Stimulated activated CD4-positive, alpha-beta T cell treated with anti-CD3 and anti-CD28 coated beads, Interleukin-15, amount 100 ng/mL, for 24 hours (primary cell): ENCODE results near the gene TRNP1.

Experiments used
- DNase-seq: peaks from one replicate; pipeline ENCODE4 v3.0.0-alpha.2; 2020

Gene TRNP1

DNA sequence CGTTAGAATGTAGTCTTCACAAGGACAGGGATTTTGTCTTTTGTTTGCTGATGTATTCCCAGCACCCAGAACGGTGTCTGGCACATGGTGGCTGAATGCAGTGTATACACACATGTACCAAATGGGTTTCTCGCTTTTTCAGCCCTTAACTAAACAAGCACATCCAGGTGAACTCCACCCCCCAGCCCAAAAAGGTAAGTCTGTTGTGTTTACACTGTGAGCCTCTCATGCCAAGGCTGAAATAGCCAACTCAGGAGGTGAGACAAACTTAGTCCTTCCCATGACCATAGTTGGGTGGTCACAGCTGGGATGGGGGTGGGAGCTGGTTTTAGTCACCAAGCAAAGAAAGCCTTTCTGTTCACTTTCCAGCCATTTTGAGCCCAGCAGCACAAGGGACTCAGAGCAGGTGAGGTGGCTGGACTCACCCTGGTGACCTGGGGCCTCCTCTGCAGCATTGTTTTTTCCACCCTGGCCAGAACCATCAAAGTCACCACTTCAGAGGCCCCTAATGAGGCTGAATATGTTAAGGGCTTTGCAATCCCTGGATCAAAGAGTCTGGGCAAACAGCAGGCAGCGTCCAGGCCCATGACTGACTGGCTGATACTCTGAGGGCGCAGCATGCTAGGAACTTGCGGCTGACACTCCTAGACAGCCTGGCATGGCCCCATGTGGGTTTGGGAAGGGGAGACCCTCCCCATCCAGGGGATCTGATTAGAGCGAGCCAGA lies 10.4 kb downstream of the TRNP1 start:
- no peak for DNase-seq

DNA sequence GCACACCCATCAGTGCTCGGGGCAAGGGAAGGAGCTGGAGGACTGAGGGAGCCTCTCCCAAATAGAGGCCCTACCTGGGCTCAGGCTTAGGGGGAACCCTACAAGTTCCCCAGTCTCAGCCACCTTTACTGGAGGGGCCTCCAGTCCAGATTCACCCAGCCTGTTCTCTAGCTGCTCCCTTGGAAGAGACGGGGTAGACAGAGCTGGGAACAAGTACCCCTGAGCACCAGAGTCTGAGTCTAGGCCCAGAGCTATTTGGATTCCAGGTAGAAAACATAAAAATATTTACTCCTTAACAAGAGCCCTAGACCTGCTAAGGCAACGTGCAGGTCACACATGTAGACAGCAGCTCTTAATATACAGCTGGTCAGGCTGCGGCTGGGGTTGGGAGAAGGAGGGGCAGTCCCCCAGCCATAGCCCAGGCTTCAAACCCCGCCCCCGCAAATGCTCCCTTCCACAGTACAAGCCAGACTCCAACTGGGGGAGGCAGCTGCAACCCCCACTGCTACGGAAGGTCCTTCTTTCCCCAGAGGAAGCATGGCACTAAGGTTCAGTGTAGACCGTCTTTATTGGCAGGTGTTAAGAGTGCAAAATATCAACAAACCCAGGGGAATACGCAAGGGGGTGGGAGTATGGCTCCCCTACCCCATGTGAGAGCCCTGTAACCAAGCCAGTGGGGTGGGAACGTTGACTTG lies 11.1 kb downstream of the TRNP1 start:
- no peak for DNase-seq

DNA sequence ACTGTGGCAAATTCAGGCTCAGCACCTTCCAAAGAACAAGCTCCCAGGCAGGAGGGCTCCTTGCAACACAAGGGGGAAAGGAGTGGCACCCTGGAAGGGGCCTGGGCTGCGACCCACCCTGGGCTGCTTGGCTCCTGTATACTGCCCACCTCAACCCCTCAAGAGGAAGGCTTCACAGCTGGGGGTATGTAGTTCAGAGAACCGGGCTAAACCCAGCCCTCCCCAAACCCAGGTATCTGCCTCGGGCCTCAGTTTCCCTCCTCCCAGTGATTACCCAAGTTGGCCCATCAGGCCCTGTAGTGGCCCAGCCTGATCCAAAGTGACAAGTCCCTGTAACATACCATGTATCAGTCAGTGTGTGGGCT lies 11.7 kb downstream of the TRNP1 start:
- DNase-seq, result no peak

DNA sequence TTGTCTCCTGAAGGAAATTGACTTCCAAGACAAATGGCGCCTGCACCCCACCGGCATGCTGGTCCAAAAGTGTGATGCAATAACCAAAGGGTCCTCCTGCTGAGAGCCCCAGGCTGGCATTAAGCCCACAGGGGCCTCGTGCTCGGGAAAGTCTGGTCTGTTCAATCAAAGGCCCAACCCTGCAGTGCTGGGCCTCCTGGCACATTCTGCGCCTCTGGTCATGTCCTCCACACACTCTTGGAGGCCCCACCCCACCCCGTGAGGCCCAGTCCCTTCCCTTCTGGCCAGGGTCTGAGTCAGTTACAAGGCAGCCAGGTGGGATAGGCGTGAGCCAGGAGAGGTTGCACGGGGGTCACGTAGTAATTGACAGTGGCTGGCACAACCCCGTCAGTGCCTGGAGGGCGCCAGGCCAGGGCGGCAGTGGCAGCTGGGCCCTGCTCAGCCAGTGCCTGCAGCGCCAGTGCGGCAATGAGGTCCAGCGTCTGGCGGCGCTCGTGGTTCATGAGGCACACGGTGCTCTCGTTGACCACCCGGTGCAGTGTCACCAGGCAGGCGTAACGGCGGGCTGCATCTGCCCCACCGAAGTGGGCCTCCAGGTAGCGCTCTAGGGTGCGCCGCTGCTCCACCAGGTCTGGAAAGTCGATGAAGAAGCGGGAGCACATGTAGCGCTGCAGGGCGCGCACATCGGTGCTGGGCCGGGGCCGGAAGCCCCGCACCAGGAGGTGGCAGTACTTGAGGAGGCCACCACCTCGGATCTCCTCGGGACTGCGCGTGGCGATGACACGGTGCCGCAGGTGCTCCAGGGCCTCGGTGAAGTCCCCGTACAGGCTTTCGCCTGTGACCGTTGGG lies 12.4 kb downstream of the TRNP1 start:
- no peak for DNase-seq

DNA sequence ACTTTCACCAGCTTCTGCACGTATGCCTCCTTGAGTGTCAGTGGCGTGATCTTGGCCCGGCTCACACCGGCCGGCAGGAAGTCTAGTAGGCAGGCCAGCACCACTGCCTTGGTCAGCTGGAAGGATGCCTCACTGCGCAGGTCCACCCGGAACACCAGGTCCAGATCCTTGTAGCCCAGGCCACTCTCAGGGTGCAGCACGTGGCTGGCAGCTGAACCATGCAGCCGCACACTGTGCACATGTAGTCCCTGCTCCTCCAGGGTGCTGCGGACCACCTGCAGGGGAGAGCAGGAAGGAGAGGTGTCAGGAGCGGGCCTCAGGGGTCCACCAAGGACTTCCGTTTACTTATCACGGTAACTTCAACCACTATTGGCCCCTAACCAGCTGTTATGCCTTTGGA lies 13.2 kb downstream of the TRNP1 start:
- no peak for DNase-seq

DNA sequence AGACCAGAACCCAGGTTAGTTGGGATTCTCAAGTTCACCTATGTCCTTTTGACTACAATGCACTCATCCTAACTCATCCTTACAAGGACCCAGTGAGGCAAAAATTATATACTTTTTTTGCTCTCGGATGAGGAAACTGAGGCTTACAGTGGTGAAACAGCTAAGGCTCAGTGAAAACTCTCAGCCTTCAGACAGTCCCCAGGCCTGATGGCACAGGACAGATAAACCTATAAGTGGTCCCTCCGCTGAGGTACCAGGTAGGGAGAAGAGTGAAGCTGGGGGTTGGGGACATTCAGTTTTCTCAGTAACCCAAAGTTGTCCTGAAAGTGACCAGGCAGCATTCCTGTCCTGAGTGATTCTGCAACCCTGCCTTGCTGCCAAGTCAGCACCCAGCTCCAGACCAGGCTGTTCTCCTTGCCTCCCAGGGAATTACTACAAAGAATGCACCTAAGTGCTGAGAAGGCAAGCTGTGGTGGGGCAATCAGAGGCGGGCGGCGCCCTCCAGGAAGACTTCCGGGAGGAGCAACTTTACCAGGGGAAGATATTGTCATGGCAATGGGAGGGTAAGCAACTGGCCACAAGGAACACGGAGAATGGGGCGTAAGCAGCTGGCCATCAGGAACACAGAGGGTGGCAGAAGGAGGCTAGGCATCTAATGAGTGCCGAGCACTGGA lies 14.6 kb downstream of the TRNP1 start:
- no peak for DNase-seq

DNA sequence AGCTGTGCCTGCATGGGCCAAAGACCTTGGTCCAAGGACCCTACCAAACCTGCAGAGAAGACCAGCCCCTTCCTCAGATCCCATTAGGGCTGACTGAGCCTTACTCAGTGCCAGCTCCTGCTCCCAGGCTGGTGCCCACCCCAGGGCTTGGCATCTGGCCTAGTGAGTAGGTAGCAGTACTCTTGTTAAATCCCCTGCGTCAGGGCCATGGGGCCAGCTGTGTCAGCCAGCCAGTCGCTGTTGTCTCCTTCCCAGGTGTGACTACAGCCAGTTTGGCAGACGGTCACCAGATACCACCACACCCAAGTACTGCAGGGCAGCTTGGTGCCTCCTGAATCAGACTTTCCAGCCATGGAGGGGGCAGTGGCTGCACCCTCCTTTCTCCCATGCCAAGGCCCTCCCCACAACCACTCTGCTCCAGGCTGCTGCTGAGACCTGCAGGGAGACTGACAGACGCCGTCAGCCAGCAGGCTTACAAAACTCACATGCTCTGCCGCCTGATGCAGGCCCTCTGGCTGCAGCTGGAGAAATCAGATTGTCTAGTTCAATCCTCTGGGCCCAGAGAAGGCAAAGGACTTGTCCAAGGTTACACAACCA lies 16.2 kb downstream of the TRNP1 start:
- DNase-seq, result no peak

DNA sequence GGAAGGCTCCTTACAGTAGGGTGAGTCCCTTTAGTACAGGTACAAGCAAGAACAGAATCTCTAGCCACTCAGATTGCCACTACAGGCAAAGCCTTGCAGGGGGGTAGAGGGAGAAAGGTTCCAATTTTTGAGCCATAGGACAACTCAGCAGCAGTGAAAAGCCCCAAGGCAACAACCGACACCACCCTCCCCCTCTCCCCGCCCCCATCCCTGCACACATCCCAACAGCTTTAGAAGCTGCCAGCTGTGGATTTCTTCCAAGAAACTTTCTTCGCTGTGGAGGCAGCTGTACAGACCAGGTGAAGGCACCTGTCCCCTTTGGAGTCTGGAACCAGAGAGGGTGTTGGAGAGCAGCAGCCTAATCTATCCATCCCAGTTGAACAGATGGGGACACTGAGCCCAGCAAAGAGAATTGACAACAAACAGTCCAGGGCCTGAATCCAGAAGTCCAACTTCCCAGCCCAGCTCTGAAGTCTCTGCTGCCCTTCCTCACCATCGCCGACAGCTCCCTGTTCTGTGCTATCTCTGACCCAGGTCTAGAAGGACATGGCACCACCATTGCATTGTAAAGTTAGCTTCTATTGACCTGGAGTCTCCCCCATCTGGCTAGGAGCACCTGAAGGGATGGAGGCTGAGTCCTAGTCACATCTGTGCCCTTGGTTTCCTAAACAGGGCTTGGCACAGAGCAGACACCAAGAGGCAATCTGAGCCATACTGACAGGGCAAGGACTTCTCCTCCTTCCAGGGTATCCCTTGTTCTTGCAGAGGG lies 16.9 kb downstream of the TRNP1 start:
- DNase-seq, result no peak

DNA sequence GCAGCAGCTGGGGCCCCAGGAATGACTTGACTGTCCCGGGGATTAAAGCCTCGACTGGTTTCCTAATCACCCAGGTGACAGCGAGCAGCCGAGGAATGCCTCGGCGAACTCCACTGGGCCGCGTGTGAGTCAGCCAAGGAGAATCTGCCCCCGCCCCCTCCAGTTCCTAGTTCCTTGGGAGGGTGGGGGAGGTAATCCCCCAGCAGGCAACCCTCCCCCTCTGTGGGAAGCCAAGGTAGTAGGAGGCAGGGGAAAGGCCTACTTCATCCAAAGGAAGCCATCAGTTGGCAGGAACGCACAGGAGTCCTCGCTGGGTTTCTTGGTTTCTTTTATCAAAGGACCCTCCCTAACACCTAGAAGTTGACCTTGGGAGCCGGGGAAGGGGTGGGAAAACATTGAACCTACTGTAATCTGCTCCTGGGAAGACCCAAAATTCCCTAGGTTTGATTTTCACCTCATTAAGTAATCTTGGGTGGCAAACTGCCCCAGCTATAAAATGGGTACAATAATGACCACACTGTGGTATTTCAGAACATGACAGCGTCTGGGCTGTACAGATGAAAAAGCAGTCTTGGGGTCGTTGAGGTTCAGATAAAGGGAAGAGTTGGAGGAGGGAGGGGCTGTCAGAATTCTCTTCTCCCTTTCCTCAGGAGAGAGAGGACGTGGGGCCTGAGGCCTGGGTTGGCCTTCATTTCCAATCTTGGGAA lies 17.7 kb downstream of the TRNP1 start:
- no peak for DNase-seq

DNA sequence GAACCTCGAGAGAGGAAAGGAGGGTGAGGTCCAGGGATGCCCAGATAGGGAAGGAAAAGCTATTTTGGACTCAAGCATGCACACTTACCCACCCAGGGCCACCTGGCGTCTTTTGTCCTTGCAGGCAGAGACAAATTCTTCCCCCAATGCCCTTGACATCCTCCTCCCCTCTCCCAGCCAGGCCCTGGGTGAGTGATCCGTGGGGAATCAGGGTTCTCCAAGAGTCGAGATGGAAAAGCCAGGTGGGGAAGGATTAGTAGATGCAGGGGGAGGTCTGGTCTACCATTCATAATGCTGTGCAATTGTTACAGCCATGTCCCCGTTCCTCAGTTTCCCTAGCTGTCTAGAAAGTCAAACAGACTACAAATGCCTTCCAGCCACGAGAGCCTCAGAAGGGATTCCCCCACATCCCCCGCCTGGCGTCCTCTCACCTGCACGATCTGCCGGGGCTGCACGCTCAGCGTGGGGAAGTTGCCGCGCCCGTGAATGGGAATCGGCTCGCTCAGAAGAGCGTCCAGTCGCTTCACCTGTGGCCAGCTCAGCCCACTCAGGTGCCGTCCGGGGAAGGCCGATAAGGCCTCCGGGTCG lies 18.6 kb downstream of the TRNP1 start:
- DNase-seq, result no peak

DNA sequence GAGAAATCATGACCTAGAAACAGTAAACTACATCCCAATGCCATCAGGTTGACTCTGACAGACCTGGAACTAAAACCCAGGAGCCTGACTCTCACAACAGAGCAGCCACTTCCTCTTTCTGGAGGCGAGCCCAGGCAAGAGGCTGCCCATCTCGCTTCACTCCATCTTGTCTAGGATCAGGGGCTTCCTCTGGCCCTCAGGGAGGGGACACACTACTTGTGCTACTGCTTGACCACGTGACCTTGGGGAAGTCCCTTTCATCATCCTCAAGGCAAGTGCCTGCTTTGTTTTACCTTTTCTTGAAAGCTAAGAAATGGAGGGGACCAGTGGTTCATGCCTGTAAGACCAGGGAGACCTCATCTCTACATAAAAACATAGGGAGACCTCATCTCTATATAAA lies 21.8 kb downstream of the TRNP1 start:
- DNase-seq, result no peak

DNA sequence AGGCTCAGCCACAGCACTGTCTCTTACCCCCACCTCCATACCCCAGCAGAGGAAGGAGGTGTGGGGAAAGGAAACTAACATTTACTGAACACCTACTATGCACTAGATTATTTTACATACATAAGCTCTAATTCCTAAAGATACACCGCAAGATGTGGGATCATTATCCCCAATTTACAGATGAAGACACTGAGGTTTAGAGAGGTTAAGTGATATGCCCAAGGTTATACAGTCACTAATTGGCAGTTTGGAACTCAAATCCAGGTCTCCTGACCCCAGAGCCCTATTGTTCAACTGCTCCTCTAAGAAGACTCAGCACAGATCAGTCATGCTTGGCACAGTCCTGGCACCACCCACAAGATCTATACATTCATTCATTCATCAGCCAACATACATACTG lies 22.9 kb downstream of the TRNP1 start:
- DNase-seq, result no peak

DNA sequence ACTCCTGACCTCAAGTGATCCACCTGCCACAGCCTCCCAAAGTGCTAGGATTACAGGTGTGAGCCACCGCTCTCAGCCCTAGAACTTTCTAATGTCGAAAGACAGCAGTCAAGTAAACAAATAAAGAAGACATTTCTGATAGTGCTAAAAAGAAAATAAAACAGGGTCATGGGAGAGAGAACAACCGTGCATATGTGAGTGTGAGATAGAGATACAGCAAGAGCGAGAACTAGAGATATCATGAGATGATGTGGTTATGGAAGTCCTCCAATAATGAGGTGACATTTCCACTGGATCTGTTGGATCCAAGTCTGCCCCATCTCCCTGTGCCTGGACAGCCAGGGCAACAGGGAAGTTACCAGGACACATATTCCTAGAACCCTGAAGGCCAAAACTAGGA lies 23.7 kb downstream of the TRNP1 start:
- DNase-seq, result no peak

DNA sequence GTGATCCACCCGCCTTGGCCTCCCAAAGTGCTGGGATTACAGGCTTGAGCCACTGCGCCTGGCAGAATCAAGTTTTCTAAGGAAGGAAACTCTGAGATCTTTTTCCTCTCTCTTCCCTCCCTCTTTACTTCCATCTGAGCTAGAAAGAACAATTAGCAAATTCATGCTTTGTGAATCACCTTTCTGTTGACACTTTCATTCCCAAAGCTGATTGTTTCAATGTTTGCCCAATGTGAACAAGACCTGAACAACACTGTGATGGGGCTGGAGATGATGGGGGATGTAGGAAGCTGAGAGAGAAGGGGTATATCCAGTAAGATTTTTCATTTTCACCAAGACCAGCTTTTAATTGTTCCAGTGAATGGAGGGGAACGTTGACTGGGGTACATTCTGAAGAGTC lies 24.8 kb downstream of the TRNP1 start:
- no peak for DNase-seq

DNA sequence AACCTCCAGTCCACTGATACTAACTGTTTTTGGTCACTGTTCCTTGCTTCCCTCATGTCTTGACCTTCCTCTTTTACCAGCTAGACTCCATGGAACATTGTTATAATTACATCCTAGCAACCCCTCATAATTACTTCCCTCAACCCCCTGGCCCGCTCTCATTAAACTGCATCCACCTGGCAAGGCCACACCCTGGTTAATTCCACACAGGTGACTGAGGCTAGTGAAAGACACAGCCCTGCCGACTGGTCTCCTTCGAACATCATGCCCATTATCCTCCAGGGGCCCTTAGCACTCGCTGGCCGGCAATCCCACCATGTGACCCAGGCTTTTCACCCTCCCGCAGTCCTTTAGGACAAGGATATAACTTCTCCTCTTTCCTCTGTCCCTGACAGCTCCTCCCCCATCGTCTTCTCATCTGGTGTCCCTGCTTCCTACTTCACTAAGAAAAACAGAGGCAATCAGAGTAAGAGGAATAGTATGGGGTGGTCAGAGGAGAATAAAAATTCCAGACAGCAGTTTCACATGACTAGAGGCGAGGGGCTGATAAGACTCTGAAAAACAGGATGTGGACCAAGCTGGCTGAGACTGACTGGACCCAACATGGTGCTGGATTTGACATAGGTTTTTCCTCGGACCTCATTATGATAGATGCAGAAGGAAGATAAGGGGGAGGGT lies 28.0 kb downstream of the TRNP1 start:
- DNase-seq, result no peak

DNA sequence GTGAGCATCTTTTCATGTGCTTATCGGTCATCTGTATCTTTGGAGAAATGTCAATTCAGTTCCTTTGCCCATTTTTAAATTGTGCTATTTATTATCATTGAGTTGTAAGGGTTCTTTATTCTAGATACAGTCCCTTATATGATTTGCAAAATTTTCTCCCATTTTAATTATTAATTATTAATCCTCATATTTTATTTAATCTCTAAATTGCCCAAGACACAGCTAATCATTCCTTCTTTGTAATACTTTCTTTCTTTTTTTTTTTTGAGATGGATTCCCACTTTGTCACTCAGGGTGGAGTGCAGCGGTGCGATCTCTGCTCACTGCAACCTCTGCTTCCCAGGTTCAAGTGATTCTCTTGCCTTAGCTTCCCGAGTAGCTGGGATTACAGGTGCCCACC lies 32.2 kb downstream of the TRNP1 start:
- DNase-seq, result no peak

DNA sequence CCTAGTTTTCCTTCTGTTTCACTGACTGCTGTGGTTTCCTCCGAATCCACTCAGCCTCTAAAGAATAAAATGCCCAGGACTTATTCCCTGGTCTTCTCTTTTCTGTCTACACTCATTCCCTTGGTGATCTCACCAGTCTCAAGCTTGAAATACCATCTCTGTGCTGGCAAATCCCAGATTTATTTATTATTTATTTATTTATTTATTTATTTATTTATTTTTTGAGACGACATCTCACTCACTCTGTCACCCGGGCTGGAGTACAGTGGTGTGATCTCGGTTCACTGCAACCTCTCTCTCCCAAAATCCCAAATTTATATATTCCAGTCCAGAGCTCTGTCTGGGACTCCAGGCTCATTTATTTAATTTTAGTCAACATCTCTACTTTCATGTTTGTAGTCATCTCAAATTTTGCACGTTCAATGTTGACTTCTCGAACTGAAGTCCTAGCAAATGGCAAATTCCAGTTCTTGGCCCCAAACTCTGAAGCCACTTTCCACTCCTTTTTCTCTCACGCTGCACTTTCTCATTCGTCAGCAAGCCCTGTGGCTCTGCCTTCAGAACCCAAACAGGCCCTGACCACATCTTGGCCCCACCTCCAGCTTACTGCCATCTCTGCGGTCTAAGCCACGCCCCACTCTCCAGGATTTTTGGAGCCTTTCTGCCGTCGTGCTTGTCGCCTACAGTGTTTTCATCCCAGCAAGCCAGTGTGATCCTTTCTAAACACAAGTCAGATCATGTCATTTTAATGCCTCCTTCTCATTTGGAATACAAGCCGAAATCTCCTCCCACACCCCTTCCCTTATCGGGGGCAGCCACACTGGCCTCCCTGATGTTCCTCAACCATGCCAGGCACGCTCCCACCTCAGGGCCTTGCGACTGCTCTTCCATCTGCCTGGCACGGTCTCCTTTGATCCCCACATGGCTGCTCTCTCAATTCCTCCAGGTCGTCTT lies 33.4 kb downstream of the TRNP1 start:
- no peak for DNase-seq

DNA sequence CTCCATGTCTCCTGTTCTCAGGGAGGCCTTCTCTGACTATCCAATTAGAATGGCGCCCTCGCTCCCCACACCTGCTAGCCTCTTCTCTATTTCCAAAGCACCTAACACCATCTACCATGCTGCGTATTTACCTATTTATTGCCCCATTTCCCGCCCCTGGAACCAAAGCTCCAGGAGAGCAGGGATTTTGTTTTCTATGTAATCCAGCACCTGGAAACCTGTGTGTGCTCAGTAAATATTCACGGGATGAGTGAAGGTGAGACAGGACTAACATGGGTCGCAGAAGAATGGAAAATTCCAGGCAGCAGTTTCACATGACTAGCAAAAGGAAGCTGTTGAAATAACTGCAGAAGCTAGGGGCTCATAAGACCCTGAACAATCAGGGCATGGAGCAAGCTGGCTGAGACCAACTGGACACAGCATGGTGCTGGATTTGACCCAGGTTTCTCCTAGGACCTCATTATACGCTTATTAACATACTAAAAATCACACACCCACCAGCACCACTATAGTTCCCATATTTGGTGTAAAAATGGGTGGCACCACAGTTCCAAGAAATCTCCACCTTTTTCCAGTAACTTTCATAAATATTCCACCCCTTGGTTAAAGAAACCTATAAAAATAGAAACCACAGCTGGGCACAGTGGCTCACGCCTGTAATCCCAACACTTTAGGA lies 34.2 kb downstream of the TRNP1 start:
- no peak for DNase-seq

DNA sequence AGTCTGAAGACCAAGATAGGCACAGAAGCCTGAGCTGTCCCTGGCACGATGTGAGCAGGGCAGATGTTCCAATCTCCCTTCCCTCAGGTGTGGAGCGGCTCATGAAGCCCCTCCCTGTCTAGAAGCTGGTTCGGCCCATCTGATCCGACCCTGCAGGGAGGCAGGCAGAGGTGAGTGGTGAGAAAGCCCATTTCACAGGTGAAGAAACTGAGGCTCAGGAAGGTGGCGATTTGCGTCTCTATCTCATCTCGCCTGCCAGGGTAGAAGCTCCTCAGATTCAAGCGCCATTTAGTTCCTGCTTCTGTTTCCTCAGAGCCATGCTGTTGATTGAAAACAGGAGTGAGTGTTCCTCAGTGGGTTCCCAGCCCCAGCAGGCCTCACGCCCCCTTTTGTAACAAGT lies 36.0 kb downstream of the TRNP1 start:
- no peak for DNase-seq
